HepG2 (cell line): ENCODE measurements around the gene TMEM63C.

Experiments used
- CTCF ChIP-seq: sonication (generic); formaldehyde crosslinking; IDR thresholded peaks from 2 replicates; pipeline ENCODE4 v1.5.0; 2020; ENCODE audit warnings: mild to moderate bottlenecking, missing genetic modification reagents, moderate library complexity
- TF ChIP-seq, protein P1 (sequence below): fragments of 450-650 bp; IDR thresholded peaks from 2 replicates; pipeline ENCODE4 v1.6.1; 2017; ENCODE audit warnings: mild to moderate bottlenecking

- no peak for TF ChIP-seq CTCF (CRISPR knock-in tag)
- TF ChIP-seq, protein P1, sequence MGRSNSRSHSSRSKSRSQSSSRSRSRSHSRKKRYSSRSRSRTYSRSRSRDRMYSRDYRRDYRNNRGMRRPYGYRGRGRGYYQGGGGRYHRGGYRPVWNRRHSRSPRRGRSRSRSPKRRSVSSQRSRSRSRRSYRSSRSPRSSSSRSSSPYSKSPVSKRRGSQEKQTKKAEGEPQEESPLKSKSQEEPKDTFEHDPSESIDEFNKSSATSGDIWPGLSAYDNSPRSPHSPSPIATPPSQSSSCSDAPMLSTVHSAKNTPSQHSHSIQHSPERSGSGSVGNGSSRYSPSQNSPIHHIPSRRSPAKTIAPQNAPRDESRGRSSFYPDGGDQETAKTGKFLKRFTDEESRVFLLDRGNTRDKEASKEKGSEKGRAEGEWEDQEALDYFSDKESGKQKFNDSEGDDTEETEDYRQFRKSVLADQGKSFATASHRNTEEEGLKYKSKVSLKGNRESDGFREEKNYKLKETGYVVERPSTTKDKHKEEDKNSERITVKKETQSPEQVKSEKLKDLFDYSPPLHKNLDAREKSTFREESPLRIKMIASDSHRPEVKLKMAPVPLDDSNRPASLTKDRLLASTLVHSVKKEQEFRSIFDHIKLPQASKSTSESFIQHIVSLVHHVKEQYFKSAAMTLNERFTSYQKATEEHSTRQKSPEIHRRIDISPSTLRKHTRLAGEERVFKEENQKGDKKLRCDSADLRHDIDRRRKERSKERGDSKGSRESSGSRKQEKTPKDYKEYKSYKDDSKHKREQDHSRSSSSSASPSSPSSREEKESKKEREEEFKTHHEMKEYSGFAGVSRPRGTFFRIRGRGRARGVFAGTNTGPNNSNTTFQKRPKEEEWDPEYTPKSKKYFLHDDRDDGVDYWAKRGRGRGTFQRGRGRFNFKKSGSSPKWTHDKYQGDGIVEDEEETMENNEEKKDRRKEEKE = no peak
Measured at GRCh38 chr14:77236814-77237213, 55.2 kb downstream of the TMEM63C start.
